SK-N-MC (cell line): Measurements from ENCODE around the gene KAT5.

Experiments used
- EZH2 ChIP-seq: fragments of 200-600 bp; sonication (generic); IDR thresholded peaks from one replicate; pipeline ENCODE4 v1.6.1; 2017; ENCODE audit warnings: antibody characterized with exemption
- POLR2AphosphoS5 ChIP-seq: IDR thresholded peaks from 2 replicates; pipeline ENCODE4 v1.6.1; 2012; ENCODE audit warnings: mild to moderate bottlenecking, low read depth, low read length, borderline replicate concordance

DNA sequence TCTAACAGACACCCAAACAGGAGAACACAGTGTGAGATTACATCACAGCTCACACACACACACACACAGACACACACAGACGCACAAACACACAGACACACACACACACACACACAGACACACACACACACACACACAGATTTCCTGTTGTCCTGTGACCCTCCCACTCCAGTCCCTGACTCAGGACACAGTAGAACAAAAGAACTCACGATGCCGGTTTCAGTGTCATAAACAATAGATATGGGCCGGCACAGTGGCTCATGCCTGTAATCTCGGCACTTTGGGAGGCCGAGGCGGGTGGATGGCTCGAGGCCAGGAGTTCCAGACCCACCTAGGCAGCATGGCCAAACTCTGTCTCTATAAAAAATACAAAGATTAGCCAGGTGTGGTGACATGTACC is 13.8 kb upstream of the KAT5 start:
- TF ChIP-seq EZH2 (no peak), POLR2AphosphoS5 (no peak)
